NT2/D1 (cell line): Measurements from ENCODE around the gene DDHD1.
"Not testable (repeated sequence)": the region's sequence is repeated elsewhere in the genome, so short reads cannot be mapped to it uniquely, and the experiment has no call there.

Experiments used
- DNase-seq: peaks from one replicate; pipeline ENCODE4 v3.0.0-alpha.2; 2011; ENCODE audit warnings: low read depth, low spot score
- H3K27me3 ChIP-seq: 2 replicates; pipeline ENCODE4 v1.6.0; 2011; ENCODE audit warnings: mild to moderate bottlenecking; ENCODE audit not compliant: insufficient read length, insufficient read depth
- H3K36me3 ChIP-seq: 2 replicates; pipeline ENCODE4 v1.6.1; 2011; ENCODE audit warnings: mild to moderate bottlenecking, low read length, mixed read lengths; ENCODE audit not compliant: insufficient read depth, insufficient read length
- H3K4me1 ChIP-seq: 2 replicates; pipeline ENCODE4 v1.5.1; 2011; ENCODE audit not compliant: insufficient read depth, insufficient read length
- H3K4me3 ChIP-seq: 2 replicates; pipeline ENCODE4 v1.5.1; 2011; ENCODE audit warnings: low read depth; ENCODE audit not compliant: insufficient read length
- H3K9ac ChIP-seq: 2 replicates; pipeline ENCODE4 v1.6.0; 2011; ENCODE audit warnings: low read depth; ENCODE audit not compliant: insufficient read length
- H3K9me3 ChIP-seq: 2 replicates; pipeline ENCODE4 v1.5.1; 2011; ENCODE audit warnings: mild to moderate bottlenecking, low read length; ENCODE audit not compliant: insufficient read depth
- SUZ12 ChIP-seq: IDR thresholded peaks from 2 replicates; pipeline ENCODE4 v1.6.1; 2011; ENCODE audit not compliant: insufficient read length, insufficient read depth; ENCODE audit errors: extremely low read depth
- YY1 ChIP-seq: IDR thresholded peaks from 2 replicates; pipeline ENCODE4 v1.6.1; 2011; ENCODE audit not compliant: insufficient read length, insufficient read depth
- ZNF274 ChIP-seq: IDR thresholded peaks from 2 replicates; pipeline ENCODE4 v1.6.1; 2011; ENCODE audit warnings: mild to moderate bottlenecking, low read depth, low read length

The DDHD1 gene

DNA sequence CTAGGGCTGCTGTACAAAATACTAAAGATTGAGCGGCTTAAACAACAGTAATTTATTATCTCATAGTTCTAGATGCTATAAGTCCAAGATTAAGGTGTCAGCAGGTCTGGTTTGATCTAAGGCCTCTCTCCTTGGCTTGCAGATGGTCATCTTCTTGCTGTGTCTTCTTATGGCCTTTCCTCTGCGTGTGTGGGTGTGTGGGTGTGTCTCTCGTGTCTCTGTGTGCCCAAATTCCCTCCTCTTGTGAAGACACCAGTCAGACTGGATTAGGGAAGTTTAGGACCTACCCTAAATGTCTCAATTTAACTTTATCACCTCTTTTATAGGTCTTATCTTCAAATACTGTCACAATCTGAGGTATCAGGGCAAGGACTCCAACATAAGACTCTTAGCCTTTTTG lies 28.3 kb downstream of the DDHD1 start:
- Histone ChIP-seq H3K9me3 (no peaks in the 10 kb centered on the region), H3K4me1 (no peaks in the 10 kb centered on the region), H3K9ac (no peak overlapping the region), H3K4me3 (no peak overlapping the region), H3K27me3 (no peaks in the 10 kb centered on the region), H3K36me3 (no peaks in the 10 kb centered on the region)
- TF ChIP-seq ZNF274 (no peak), SUZ12 (no peak), YY1 (no peak)
- no peak for DNase-seq

GRCh38 chr14:53121419-53121818 lies 31.7 kb downstream of the DDHD1 start:
- H3K4me3 ChIP-seq, H3K9ac ChIP-seq, H3K4me1 ChIP-seq, DNase-seq, H3K27me3 ChIP-seq, H3K9me3 ChIP-seq, H3K36me3 ChIP-seq: not testable (repeated sequence)

DNA sequence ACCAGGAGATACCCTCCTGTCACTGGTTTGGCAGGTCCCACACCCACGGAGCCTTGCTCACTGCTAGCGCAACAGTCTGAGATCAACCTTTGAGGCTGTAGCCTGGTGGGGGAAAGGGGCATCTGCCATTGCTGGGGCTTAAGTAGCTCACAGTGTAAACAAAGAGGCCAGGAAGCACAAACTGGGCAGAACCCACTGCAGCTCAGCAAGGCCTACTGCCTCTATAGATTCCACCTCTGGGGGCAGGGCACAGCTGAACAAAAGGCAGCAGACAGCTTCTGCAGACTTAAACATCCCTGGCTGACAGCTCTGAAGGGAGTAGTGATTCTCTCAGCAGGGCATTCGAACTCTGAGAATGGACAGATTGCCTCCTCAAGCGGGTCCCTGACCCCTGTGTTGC lies 35.6 kb downstream of the DDHD1 start:
- not testable (repeated sequence) for H3K9me3 ChIP-seq, H3K4me1 ChIP-seq, H3K9ac ChIP-seq, H3K4me3 ChIP-seq, H3K27me3 ChIP-seq, H3K36me3 ChIP-seq
- DNase-seq, result peak; percentile 28

GRCh38 chr14:53113989-53114388 lies 39.1 kb downstream of the DDHD1 start:
- Histone ChIP-seq H3K9ac (no peak overlapping the region), H3K27me3 (no peaks in the 10 kb centered on the region), H3K36me3 (no peaks in the 10 kb centered on the region), H3K4me3 (no peak overlapping the region), H3K9me3 (no peaks in the 10 kb centered on the region), H3K4me1 (peaks cover 2% of the 10 kb centered on the region)
- no peak for DNase-seq
- TF ChIP-seq YY1 (no peak), ZNF274 (no peak), SUZ12 (no peak)

- Histone ChIP-seq H3K9me3 (no peaks in the 10 kb centered on the region), H3K4me1 (no peaks in the 10 kb centered on the region), H3K4me3 (no peak overlapping the region), H3K9ac (no peak overlapping the region), H3K27me3 (no peaks in the 10 kb centered on the region), H3K36me3 (no peaks in the 10 kb centered on the region)
- DNase-seq, result no peak
- no peak for TF ChIP-seq ZNF274
- TF ChIP-seq YY1, result no peak
- no peak for TF ChIP-seq SUZ12
Measured at GRCh38 chr14:53110096-53110495, 43.0 kb downstream of the DDHD1 start.

- no peak for DNase-seq
- TF ChIP-seq SUZ12, result no peak
- no peak for TF ChIP-seq ZNF274
- no peak for TF ChIP-seq YY1
- Histone ChIP-seq H3K27me3 (no peaks in the 10 kb centered on the region), H3K9me3 (no peaks in the 10 kb centered on the region), H3K36me3 (no peaks in the 10 kb centered on the region), H3K9ac (no peak overlapping the region), H3K4me3 (no peak overlapping the region), H3K4me1 (no peaks in the 10 kb centered on the region)
Measured at GRCh38 chr14:53109105-53110041, 43.8 kb downstream of the DDHD1 start.

DNA sequence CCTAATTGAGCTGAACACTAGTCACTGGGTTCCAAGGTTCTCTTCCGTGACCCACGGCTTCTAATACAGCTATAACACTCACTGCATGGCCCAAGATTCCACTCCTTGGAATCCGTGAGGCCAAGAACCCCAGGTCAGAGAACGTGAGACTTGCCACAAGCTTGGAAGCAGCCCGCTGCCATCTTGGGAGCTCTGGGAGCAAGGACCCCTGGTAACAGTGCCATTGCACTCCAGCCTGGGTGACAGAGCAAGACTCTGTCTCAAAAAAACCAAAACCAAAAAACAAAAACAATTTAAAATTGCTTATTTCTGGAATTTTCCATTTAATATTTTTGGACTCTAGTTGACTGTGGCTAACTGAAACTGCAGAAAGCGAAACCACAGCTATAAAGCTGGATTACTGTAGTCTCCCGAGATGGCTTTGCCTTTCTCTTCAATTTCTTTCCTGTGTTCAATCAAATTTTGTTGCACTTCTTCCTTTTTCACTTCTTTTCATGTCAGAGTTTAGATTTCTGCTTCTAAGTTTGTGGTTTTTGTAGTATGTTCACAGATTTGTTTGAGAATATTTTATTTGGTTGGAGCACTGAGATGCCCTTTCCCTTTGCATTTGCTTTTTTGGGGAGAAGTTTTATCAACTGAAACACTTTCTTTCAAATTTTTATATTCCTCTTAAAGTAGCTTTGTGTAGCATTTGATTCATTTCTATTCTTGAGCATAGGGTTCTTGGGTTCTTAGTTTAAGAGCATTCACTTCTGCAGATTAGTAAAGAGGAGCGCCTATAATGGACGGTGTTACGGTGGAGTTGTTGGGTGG lies 44.6 kb downstream of the DDHD1 start:
- no peak for TF ChIP-seq ZNF274
- no peak for TF ChIP-seq SUZ12
- TF ChIP-seq YY1, result no peak
- no peak for DNase-seq
- H3K27me3 ChIP-seq, result no peaks in the 10 kb centered on the region
- no peak overlapping the region for H3K9ac ChIP-seq
- no peaks in the 10 kb centered on the region for H3K36me3 ChIP-seq
- no peak overlapping the region for H3K4me3 ChIP-seq
- H3K9me3 ChIP-seq, result no peaks in the 10 kb centered on the region
- no peaks in the 10 kb centered on the region for H3K4me1 ChIP-seq
